WTC11 (cell line): ENCODE measurements around the gene BICDL2.

Experiments used
- ZNF232 ChIP-seq: sonication (generic); formaldehyde crosslinking; IDR thresholded peaks from 2 replicates; pipeline ENCODE4 v1.8.0; 2022; ENCODE audit warnings: mild to moderate bottlenecking, missing genetic modification reagents
- TF ChIP-seq, protein P1 (sequence below): fragments of 200-600 bp; IDR thresholded peaks from 2 replicates; pipeline ENCODE4 v1.8.0; 2022; ENCODE audit warnings: antibody characterized with exemption

DNA sequence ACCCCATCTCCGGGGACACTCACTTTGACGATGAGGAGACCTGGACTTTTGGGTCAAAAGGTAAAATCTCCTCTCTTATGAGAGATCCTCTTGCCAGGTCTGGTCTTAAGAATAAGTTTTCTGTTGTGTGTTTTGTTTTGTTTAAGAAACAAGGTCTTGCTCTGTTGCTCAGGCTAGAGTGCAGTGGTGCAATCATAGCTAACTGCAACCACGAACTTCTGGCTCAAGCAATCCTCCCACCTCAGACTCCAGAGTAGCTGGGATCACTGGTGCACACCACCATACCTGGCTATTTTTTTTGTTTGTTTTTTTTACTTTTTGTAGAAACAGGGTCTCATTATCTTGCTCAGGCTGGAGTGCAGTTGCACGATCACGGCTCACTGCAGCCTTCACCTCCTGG lies 13.7 kb upstream of the BICDL2 start:
- TF ChIP-seq, protein P1, sequence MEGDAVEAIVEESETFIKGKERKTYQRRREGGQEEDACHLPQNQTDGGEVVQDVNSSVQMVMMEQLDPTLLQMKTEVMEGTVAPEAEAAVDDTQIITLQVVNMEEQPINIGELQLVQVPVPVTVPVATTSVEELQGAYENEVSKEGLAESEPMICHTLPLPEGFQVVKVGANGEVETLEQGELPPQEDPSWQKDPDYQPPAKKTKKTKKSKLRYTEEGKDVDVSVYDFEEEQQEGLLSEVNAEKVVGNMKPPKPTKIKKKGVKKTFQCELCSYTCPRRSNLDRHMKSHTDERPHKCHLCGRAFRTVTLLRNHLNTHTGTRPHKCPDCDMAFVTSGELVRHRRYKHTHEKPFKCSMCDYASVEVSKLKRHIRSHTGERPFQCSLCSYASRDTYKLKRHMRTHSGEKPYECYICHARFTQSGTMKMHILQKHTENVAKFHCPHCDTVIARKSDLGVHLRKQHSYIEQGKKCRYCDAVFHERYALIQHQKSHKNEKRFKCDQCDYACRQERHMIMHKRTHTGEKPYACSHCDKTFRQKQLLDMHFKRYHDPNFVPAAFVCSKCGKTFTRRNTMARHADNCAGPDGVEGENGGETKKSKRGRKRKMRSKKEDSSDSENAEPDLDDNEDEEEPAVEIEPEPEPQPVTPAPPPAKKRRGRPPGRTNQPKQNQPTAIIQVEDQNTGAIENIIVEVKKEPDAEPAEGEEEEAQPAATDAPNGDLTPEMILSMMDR, result no peak
- TF ChIP-seq ZNF232 (CRISPR knock-in tag), result no peak
